MM.1S (cell line): Measurements from ENCODE around the gene L3MBTL4.

Source experiments
- DNase-seq: peaks from one replicate; pipeline ENCODE4 v3.0.0-alpha.2; 2015
- H2AFZ ChIP-seq: fragments of 300-600 bp; sonication (generic); 2 replicates; pipeline ENCODE4 v1.6.0; 2016; ENCODE audit warnings: antibody characterized with exemption, low read length
- H3F3A ChIP-seq: fragments of 300-600 bp; sonication (generic); 2 replicates; pipeline ENCODE4 v1.6.1; 2016; ENCODE audit warnings: mild to moderate bottlenecking, antibody characterized with exemption, low read length, moderate library complexity, mixed read lengths; ENCODE audit not compliant: insufficient read depth
- H3K27ac ChIP-seq: fragments of 300-600 bp; sonication (generic); 2 replicates; pipeline ENCODE4 v1.5.1; 2016; ENCODE audit warnings: mild to moderate bottlenecking, low read length
- H3K27me3 ChIP-seq: fragments of 300-600 bp; sonication (generic); replicated peaks from 2 replicates; pipeline ENCODE4 v1.6.0; 2016; ENCODE audit warnings: low read length; ENCODE audit not compliant: insufficient read depth
- H3K36me3 ChIP-seq: fragments of 300-600 bp; sonication (generic); replicated peaks from 2 replicates; pipeline ENCODE4 v1.6.1; 2016; ENCODE audit warnings: mild to moderate bottlenecking, low read length, mixed read lengths; ENCODE audit not compliant: insufficient read depth
- H3K4me1 ChIP-seq: fragments of 300-600 bp; sonication (generic); 2 replicates; pipeline ENCODE4 v1.6.1; 2016; ENCODE audit warnings: low read length, mixed read lengths
- H3K4me2 ChIP-seq: fragments of 300-600 bp; sonication (generic); 2 replicates; pipeline ENCODE4 v1.6.0; 2016; ENCODE audit warnings: low read depth, low read length
- H3K4me3 ChIP-seq: fragments of 300-600 bp; sonication (generic); 2 replicates; pipeline ENCODE4 v1.5.1; 2016; ENCODE audit warnings: low read length, mixed read lengths
- H3K79me2 ChIP-seq: fragments of 300-600 bp; sonication (generic); 2 replicates; pipeline ENCODE4 v1.6.1; 2016; ENCODE audit warnings: mixed run types, low read length, mixed read lengths
- H3K9ac ChIP-seq: fragments of 300-600 bp; sonication (generic); 2 replicates; pipeline ENCODE4 v1.6.1; 2016; ENCODE audit warnings: low read length, mixed read lengths
- H3K9me2 ChIP-seq: fragments of 300-600 bp; sonication (generic); replicated peaks from 2 replicates; pipeline ENCODE4 v1.6.1; 2016; ENCODE audit warnings: mild to moderate bottlenecking, low read length, mixed read lengths; ENCODE audit not compliant: insufficient read depth
- H3K9me3 ChIP-seq: fragments of 300-600 bp; sonication (generic); replicated peaks from 2 replicates; pipeline ENCODE4 v1.6.1; 2016; ENCODE audit warnings: mild to moderate bottlenecking, low read length, mixed read lengths; ENCODE audit not compliant: insufficient read depth
- H4K20me1 ChIP-seq: fragments of 300-600 bp; sonication (generic); 2 replicates; pipeline ENCODE4 v1.6.1; 2016; ENCODE audit warnings: mild to moderate bottlenecking, low read length, moderate library complexity, mixed read lengths; ENCODE audit not compliant: insufficient read depth
- CTCF ChIP-seq: fragments of 300-600 bp; sonication (generic); IDR thresholded peaks from 2 replicates; pipeline ENCODE4 v1.5.1; 2016; ENCODE audit warnings: antibody characterized with exemption, low read length, mixed read lengths
- EZH2 ChIP-seq: fragments of 300-600 bp; sonication (generic); optimal IDR thresholded peaks from 2 replicates; pipeline ENCODE3; 2017; ENCODE audit warnings: low read depth, mild to moderate bottlenecking, antibody characterized with exemption, low read length, mixed read lengths
- EZH2phosphoT487 ChIP-seq: fragments of 300-600 bp; sonication (generic); IDR thresholded peaks from 2 replicates; pipeline ENCODE4 v1.6.1; 2018; ENCODE audit warnings: antibody characterized with exemption, low read length

L3MBTL4 gene

GRCh38 chr18:6039055-6039454, 375.7 kb downstream of the L3MBTL4 start:
- Histone ChIP-seq H3K4me2 (no peak overlapping the region), H3K79me2 (no peaks in the 10 kb centered on the region), H3K9me3 (no peaks in the 10 kb centered on the region), H3K9me2 (no peaks in the 10 kb centered on the region), H3K4me1 (no peaks in the 10 kb centered on the region), H3K27me3 (no peaks in the 10 kb centered on the region), H3F3A (no peaks in the 10 kb centered on the region), H3K27ac (no peak overlapping the region), H3K36me3 (no peaks in the 10 kb centered on the region), H2AFZ (no peak overlapping the region), H4K20me1 (no peaks in the 10 kb centered on the region), H3K4me3 (no peak overlapping the region), H3K9ac (no peak overlapping the region)
- TF ChIP-seq CTCF, result no peak
- no peak for TF ChIP-seq EZH2
- no peak for TF ChIP-seq EZH2phosphoT487
- no peak for DNase-seq

GRCh38 chr18:6031442-6031841, 383.3 kb downstream of the L3MBTL4 start:
- no peak overlapping the region for H3K27ac ChIP-seq
- no peaks in the 10 kb centered on the region for H3K36me3 ChIP-seq
- no peak overlapping the region for H3K4me2 ChIP-seq
- no peaks in the 10 kb centered on the region for H3K9me2 ChIP-seq
- no peaks in the 10 kb centered on the region for H3K79me2 ChIP-seq
- H3K4me1 ChIP-seq, result no peaks in the 10 kb centered on the region
- no peaks in the 10 kb centered on the region for H4K20me1 ChIP-seq
- no peak overlapping the region for H3K4me3 ChIP-seq
- H3F3A ChIP-seq, result no peaks in the 10 kb centered on the region
- no peak overlapping the region for H3K9ac ChIP-seq
- no peaks in the 10 kb centered on the region for H3K27me3 ChIP-seq
- TF ChIP-seq CTCF, result no peak
- no peak for TF ChIP-seq EZH2
- no peak for TF ChIP-seq EZH2phosphoT487
- no peaks in the 10 kb centered on the region for H3K9me3 ChIP-seq
- DNase-seq, result no peak
- H2AFZ ChIP-seq, result no peak overlapping the region

GRCh38 chr18:6031002-6031401, 383.7 kb downstream of the L3MBTL4 start:
- Histone ChIP-seq H3K4me2 (no peak overlapping the region), H3K4me1 (no peaks in the 10 kb centered on the region), H3K4me3 (no peak overlapping the region), H3K27me3 (no peaks in the 10 kb centered on the region), H3F3A (no peaks in the 10 kb centered on the region), H3K27ac (no peak overlapping the region), H3K36me3 (no peaks in the 10 kb centered on the region), H2AFZ (no peak overlapping the region), H3K9ac (no peak overlapping the region), H4K20me1 (no peaks in the 10 kb centered on the region), H3K9me3 (no peaks in the 10 kb centered on the region), H3K79me2 (no peaks in the 10 kb centered on the region), H3K9me2 (no peaks in the 10 kb centered on the region)
- DNase-seq, result no peak
- TF ChIP-seq CTCF (no peak), EZH2 (no peak), EZH2phosphoT487 (no peak)
